Subcutaneous abdominal adipose tissue (tissue), 5 donors: Measurements from ENCODE around the gene KCNN4.
"Not testable (repeated sequence)": the region's sequence is repeated elsewhere in the genome, so short reads cannot be mapped to it uniquely, and the experiment has no call there.

Experiments used
- H3K27ac ChIP-seq: one replicate; pipeline ENCODE4 v1.7.0; 2013; ENCODE audit warnings: low read depth, mild to moderate bottlenecking, inconsistent platforms, low read length, moderate library complexity
- H3K27me3 ChIP-seq, 5 donors: one replicate each; pipeline ENCODE4 v1.7.0; 2013; ENCODE audit warnings: low read length in 5 of 5, inconsistent platforms in 1 of 5; ENCODE audit not compliant: control insufficient read depth in 5 of 5, insufficient read depth in 4 of 5
- H3K36me3 ChIP-seq, 5 donors: one replicate each; pipeline ENCODE4 v1.7.0; 2013; ENCODE audit warnings: low read length in 5 of 5; ENCODE audit not compliant: control insufficient read depth in 5 of 5, insufficient read depth in 5 of 5
- H3K4me1 ChIP-seq, 5 donors: one replicate each; pipeline ENCODE4 v1.7.0; 2013; ENCODE audit warnings: low read length in 5 of 5, mild to moderate bottlenecking in 3 of 5, moderate library complexity in 1 of 5; ENCODE audit not compliant: control insufficient read depth in 5 of 5, insufficient read depth in 5 of 5
- H3K4me3 ChIP-seq, 5 donors: one replicate each; pipeline ENCODE4 v1.7.0; 2013; ENCODE audit warnings: low read length in 5 of 5, low read depth in 1 of 5
- H3K9ac ChIP-seq, 5 donors: one replicate each; pipeline ENCODE4 v1.7.0; 2013; ENCODE audit warnings: low read length in 5 of 5, mild to moderate bottlenecking in 4 of 5, moderate library complexity in 3 of 5
- H3K9me3 ChIP-seq, 5 donors: one replicate each; pipeline ENCODE4 v1.7.0; 2013; ENCODE audit warnings: low read length in 5 of 5; ENCODE audit not compliant: control insufficient read depth in 5 of 5
- donor health status: healthy.
- donor health status: healthy.
- donor health status: healthy.
- donor health status: healthy.
- donor health status: healthy.

KCNN4 gene

DNA sequence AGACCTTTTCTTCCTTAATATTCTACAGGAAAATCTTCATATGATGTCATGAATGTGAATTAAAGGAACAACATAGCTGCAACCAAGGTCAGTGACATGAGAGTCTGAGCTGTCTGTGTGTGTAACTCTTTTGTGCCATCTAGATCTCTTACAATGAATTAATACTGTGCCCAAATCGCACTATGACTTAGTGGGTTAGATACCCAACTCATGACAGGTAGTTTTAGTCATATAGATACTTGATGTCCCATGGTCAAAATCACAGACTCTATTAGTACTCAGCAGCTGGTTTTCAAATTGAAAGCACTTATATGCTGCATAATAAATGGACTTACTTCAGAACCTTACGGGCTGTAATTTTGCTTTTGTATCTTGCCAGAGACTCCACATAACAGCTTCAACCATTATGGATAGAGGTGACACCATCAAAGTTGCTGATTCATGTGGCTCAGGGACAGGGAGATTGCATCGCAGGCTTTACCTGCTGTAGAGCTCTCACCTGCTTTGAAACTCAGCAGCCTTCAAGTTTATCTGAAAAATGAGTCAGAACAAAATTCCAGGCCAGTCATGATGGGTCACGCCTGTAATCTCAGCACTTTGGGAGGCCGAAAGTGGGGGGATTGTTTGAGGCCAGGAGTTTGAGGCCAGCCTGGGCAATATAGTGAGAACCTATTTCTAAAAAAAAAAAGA, 34.0 kb upstream of the KCNN4 start:
- no peak overlapping the region for H3K4me3 ChIP-seq
- H3K9ac ChIP-seq: no peak overlapping the region
- peaks cover 0 to under 1% (median 0%) of the 10 kb centered on the region in 5 donors for H3K9me3 ChIP-seq
- H3K4me1 ChIP-seq: no peaks in the 10 kb centered on the region
- peaks cover 0 to 6% (median 2%) of the 10 kb centered on the region in 5 donors for H3K27me3 ChIP-seq
- H3K36me3 ChIP-seq: no peaks in the 10 kb centered on the region
- H3K27ac ChIP-seq: no peak overlapping the region

- no peaks in the 10 kb centered on the region for H3K36me3 ChIP-seq
- H3K27me3 ChIP-seq: peaks cover 0 to 3% (median 0%) of the 10 kb centered on the region in 5 donors
- no peaks in the 10 kb centered on the region for H3K4me1 ChIP-seq
- no peak overlapping the region for H3K9ac ChIP-seq
- no peaks in the 10 kb centered on the region for H3K9me3 ChIP-seq
- no peak overlapping the region for H3K27ac ChIP-seq
- no peak overlapping the region for H3K4me3 ChIP-seq
These were observed 31.9 kb upstream of the KCNN4 start for GRCh38 chr19:43812688-43813087.

DNA sequence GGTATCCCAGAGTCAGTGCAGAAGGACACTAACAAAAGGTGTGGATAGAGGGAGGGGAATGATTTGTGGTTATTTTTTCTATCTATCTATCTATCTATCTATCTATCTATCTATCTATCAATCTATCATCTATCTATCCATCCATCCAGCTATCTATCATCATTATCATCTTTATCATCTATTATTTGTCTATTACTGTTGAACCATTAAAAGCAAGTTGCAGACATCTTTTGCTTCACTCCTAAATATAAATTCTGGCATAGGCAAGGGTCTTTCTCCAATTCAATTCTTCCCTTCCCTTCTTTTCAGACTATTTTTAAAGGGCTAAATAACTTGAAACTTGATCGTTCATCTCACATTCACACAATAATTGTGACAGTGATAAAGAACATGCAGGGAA, 31.5 kb upstream of the KCNN4 start:
- no peak overlapping the region for H3K27ac ChIP-seq
- H3K9me3 ChIP-seq: no peaks in the 10 kb centered on the region
- no peak overlapping the region for H3K9ac ChIP-seq
- H3K4me3 ChIP-seq: no peak overlapping the region
- peaks cover 0 to 3% (median 0%) of the 10 kb centered on the region in 5 donors for H3K27me3 ChIP-seq
- no peaks in the 10 kb centered on the region for H3K4me1 ChIP-seq
- H3K36me3 ChIP-seq: no peaks in the 10 kb centered on the region

- Histone ChIP-seq H3K27ac (no peak overlapping the region), H3K36me3 (no peaks in the 10 kb centered on the region), H3K4me3 (no peak overlapping the region), H3K9me3 (no peaks in the 10 kb centered on the region), H3K9ac (no peak overlapping the region), H3K27me3 (peaks cover 0 to 3% (median 0%) of the 10 kb centered on the region in 5 donors), H3K4me1 (no peaks in the 10 kb centered on the region)
These were observed 31.1 kb upstream of the KCNN4 start for GRCh38 chr19:43811837-43812236.

- Histone ChIP-seq H3K27ac (no peak overlapping the region), H3K4me1 (no peaks in the 10 kb centered on the region), H3K4me3 (no peak overlapping the region), H3K36me3 (no peaks in the 10 kb centered on the region), H3K27me3 (peaks cover 0 to 3% (median 0%) of the 10 kb centered on the region in 5 donors), H3K9ac (no peak overlapping the region), H3K9me3 (no peaks in the 10 kb centered on the region)
These were observed 29.3 kb upstream of the KCNN4 start for GRCh38 chr19:43809762-43810696.

DNA sequence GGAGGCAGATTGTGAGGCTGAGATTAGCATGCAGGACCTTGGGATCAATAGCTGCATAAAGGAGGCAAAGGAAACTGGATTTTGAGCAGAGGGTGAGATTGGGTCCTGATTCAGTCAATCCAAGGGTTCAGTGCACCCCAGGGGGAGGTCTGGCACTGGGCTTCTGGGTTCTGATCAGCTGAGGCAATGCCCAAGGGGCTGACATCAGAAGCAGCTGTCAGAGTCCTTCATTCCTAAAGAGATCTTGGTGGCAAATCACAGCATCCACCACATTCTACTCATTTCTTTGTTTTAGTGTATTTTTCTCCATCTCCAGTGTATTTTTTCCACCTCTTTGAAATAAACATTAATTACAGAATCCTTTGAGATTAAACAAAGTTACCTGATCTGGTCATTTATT, 26.9 kb upstream of the KCNN4 start:
- no peak overlapping the region for H3K9ac ChIP-seq
- no peaks in the 10 kb centered on the region for H3K4me1 ChIP-seq
- no peaks in the 10 kb centered on the region for H3K36me3 ChIP-seq
- H3K27ac ChIP-seq: no peak overlapping the region
- H3K27me3 ChIP-seq: peaks cover 0 to 2% (median 0%) of the 10 kb centered on the region in 5 donors
- no peak overlapping the region for H3K4me3 ChIP-seq
- H3K9me3 ChIP-seq: no peaks in the 10 kb centered on the region

- H3K27me3 ChIP-seq: peaks cover 0 to 2% (median 0%) of the 10 kb centered on the region in 5 donors
- H3K9me3 ChIP-seq: no peaks in the 10 kb centered on the region
- H3K9ac ChIP-seq: no peak overlapping the region
- no peaks in the 10 kb centered on the region for H3K4me1 ChIP-seq
- no peaks in the 10 kb centered on the region for H3K36me3 ChIP-seq
- no peak overlapping the region for H3K4me3 ChIP-seq
- H3K27ac ChIP-seq: no peak overlapping the region
These were observed 26.1 kb upstream of the KCNN4 start for GRCh38 chr19:43806848-43807247.

DNA sequence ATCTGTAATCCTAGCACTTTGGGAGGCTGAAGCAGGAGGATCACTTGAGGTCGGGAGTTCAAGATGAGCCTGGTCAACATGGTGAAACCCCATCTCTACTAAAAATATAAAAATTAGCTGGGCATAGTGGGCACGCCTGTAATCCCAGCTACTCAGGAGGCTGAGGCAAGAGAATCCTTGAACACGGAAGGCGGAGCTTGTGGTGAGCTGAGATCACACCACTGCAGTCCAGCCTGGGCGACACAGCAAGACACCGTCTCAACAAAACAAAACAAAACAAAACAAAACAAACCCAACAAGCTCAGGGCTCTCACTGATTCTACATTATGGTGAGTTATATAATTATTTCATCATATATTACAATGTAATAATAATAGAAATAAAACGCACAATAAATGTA, 25.6 kb upstream of the KCNN4 start:
- H3K9ac ChIP-seq, H3K9me3 ChIP-seq, H3K27me3 ChIP-seq, H3K4me3 ChIP-seq, H3K27ac ChIP-seq, H3K36me3 ChIP-seq, H3K4me1 ChIP-seq: not testable (repeated sequence)

DNA sequence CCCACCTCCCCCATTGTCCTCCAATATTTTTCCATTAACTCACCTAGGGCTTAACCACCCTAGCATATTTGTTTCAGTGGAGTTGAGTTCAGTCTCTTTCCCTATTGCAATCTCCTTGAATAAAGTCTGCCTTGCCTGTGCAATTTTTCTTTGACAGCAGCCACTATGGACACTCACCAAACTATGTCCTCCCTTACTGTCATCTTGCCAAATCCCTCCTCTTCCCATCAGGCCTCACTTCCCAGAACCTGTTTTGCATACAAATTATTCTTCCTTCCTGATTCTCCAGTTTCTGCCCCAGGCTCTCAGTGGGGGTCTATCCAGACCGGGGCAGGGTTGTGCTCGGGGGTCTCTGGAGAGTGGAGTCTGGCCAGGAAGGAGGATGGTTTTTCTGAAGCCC, 23.7 kb upstream of the KCNN4 start:
- no peak overlapping the region for H3K9ac ChIP-seq
- no peak overlapping the region for H3K27ac ChIP-seq
- H3K36me3 ChIP-seq: no peaks in the 10 kb centered on the region
- peaks cover 0 to 2% (median 0%) of the 10 kb centered on the region in 5 donors for H3K27me3 ChIP-seq
- no peaks in the 10 kb centered on the region for H3K4me1 ChIP-seq
- H3K4me3 ChIP-seq: no peak overlapping the region
- no peaks in the 10 kb centered on the region for H3K9me3 ChIP-seq
